GM18499 (cell line): ENCODE data around the gene KIRREL2.

ENCODE experiments used
- ATAC-seq: cut with Tn5 transposase; IDR thresholded peaks from one replicate; pipeline ENCODE4 v1.9.1; 2021; ENCODE audit warnings: moderate number of reproducible peaks; ENCODE audit not compliant: insufficient read depth, unreplicated experiment

Gene KIRREL2

DNA sequence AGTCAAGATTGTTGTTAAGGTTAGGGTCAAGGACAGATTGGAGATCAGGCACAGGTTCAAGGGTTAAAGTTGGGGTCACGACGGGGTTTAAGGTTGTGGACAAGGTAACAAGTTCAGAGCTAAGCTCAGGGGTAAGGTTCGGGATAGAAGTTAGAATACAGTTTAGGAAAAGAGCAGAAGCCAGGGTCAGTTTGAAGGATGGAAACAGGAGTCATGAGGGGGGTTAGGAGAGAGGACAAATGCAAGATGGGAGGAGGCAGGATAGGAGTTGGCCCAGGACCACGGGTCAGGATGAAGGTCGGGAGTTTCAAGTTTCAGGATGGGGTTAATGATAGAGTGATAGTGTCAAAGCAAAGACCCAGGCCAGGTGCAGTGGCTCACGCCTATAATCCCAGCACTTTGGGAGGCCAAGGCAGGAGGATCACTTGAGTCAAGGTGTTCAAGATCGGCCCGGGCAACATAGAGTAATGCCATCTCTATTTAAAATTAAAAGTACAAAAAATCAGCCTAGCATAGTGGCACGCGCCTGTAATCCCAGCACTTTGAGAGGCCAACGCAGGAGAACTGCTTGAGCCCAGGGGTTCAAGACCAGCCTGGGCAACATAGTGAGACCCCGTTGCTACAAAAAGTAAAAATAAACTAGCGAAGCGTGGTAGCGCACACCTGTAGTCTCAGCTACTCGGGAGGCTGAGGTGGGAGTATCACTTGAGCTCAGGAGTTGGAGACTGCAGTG lies 12.1 kb upstream of the KIRREL2 start:
- ATAC-seq = no peak

DNA sequence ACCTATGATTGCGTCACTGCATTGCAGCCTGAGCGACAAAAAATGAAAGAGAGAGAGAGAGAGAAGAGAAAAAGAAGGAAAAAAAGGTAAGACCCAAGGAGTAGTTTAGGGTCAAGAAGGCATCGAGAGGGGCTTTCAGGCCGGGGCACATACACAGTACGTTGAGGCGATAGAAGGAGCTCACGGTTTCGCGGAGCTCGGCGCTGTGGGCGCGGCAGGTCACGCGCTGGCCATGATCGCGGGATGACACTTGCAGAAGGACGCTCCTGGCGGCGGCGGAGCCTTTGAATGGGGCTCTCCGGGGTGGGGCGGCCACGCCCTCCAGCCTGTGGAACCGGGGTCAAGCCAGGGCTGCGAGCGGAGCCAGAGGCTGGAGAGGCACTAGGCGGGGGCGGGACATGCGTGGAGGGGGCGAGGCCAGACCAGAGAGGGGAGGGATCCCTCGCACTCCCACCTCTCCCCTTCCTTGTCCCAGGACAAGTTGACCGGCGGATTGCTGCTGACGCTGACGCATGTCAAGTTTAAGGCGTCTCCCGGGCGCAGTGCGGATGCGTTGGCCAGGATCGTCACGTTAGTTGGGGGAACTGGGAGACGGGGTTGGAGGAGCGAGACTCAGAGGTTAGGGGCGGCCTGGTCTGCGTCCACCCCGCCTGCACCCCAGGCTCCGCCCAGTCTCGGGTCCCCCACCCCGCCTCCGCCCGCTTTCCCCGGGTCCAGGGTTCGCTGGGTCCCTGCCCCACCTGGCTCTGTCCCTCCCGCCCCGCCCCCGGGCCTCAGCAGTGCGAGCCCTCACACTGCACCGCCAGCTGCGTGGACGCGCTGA lies 11.3 kb upstream of the KIRREL2 start:
- ATAC-seq = no peak

DNA sequence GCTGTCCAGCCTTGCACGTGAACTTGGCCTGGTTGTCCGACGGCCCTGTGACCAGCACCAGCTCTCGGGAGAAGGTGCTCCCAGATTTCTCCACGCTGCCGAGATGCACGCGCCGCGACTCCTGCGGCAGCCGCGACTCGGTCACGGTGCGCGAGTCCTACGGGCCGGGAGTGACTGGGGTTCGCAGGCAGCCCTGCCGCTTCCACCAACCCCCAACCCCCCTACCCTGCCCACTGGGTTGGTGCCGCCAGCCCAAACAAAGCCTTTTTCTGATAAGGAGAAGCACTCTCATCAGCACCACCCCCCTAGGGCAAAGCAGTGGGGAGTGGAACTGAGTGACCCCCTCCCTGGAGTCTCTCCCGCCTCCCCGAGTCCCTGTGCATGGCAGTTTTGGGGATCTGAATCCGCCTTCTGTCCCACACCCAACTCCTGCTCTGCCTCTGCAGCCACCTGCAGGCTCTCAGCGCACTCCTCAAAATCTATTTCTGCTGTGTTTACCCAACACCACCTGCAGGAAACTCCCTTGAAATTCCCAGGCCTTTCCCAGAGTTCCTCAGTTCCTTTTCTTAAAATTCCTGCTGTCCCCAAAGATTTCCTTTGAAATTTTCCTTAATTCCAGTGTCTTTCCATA lies 10.6 kb upstream of the KIRREL2 start:
- no peak for ATAC-seq

DNA sequence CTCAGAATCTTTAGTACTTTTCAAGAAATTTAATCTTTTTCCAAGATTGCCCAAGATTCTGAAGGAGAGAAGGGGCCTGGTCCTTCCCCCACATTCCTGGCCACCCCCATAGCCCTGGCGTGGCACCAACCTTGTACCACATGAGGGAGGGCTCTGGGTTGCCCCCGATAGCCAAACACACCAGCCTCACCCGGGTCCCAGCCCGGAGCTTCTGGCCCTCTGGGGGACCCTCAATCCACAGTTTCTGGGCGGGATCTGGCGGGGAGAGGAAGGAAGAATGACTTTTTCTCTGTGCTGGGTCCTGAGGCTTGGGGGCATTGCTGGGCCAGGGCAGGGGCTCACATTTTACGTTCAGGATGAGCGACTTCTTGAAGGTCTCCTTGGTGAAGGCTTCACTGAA lies 8.8 kb upstream of the KIRREL2 start:
- ATAC-seq = no peak

DNA sequence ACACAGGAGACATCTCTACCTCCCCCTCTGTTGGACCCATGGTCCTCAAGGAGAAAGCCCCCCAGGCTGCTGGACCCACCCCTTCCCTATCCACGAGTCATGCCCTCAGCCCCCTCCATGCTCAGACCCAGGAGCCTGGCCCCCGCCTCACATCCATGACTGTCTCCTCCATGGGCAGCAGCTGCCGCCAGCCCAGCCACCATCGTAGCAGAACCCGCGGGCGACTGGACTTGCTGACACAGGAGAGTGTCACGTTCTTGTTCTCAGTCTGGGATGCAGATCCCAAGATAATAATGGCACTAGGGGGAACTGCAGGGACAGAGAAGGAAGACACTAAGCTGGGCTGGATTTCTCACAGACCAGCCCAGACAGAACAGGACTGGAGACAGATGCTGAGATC lies 8.2 kb upstream of the KIRREL2 start:
- no peak for ATAC-seq

DNA sequence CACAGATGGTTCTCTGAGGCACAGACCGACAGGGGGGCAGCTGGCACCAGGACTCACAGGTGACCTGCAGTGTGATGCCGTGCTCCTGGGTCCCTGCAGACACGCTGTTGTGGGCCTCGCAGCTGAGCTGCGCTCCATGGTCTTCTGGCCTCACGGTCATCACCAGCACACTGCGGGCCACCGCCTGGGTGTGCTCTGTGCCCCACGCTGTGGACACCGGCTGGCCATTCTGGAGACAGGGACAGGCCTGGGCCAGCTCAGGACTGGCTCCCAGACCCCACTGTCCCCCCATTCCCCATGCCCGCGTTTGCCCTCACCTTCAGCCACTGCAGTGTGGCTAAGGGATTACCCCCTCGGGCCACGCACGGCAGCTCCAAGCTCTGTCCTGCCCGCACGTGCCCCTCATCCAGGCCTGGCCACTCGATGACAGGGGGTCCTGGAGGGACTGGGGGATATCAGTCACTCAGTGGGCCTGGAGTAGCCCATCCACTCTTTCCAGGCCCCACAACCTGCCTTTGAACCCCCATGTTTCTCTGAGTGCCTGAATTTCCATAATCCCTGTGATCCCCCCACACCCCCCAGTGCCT lies 7.7 kb upstream of the KIRREL2 start:
- ATAC-seq = no peak

DNA sequence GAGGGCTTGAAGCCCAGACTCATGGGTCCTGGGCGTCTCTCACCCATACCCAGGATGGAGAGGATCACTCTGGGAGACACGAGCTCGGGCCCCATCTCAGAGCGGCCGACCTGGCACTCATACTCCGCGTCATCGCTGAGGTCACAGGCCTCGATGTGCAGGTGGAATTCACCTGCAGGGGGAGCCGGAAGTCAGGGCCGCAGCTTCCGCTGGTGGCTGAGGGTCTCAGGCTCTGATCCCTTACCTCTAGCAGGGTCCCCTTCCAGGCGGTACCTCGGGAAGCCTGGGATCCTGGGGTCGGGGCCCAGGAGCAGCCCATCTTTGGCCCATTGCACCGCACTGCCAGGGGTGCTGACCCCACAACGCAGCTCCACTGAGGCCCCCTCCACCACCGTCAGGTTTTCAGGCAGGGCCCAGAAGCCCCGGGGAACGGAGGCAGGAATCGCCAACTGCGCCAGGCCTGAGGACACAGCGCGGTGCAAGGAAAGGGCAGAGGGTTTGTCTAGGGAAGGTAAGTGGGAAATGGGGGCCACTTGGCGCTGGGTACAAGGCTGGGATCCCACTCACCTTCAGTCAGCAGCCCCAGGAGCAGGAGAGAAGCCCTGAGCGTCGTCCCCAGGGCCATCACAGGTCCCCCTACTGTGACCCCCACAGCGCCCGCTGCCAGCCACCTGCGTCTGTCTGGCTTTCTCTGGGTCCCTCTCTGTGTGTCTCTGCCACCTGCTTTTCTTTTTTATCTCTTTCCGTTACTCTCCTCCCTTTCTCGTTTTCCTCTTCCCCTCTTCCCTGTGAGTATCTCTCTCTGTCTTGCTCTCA lies 5.3 kb upstream of the KIRREL2 start:
- ATAC-seq = no peak

DNA sequence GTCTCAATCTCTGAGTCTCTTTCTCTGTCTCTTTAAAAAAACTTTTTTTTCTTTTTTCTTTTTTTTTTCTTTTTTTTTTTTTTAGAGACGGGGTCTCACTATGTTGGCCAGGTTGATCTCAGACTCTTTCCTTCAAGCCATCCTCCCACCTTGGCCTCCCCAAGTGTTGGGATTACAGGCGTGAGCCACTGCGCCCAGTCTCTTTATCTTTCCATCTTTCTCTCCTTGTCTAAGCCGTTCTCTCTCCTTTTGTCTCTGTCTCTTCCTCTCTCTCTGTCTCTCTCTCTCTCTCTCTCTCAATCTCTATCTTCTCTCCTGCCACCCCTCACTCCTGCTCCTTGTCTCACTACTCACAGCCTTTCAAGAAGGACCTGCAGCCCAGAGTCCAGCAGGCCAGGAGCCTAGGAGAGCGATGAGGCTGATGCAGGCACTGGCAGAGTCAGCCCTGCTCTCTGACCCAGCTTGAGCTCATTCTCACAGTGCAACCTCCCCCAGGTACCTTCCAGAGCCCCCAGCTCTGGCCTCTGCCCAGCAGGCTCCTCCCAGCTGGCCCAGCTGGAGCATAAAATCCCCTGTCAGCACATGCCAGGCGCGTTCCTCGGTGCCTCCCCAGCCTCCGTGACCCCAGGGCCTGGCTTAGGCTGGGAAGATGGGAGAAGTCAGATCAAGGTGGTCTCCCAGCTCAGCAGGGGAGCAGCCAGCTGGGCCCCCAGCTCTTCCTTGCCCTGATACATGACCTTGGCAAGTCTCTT lies 4.5 kb upstream of the KIRREL2 start, which contains the start of gene NPHS1:
Gene NPHS1, minus strand, starts transcription at position 476 of the 752 bp plus-strand sequence. CDS start 667 bp downstream, outside the sequence.
- ATAC-seq = no peak

DNA sequence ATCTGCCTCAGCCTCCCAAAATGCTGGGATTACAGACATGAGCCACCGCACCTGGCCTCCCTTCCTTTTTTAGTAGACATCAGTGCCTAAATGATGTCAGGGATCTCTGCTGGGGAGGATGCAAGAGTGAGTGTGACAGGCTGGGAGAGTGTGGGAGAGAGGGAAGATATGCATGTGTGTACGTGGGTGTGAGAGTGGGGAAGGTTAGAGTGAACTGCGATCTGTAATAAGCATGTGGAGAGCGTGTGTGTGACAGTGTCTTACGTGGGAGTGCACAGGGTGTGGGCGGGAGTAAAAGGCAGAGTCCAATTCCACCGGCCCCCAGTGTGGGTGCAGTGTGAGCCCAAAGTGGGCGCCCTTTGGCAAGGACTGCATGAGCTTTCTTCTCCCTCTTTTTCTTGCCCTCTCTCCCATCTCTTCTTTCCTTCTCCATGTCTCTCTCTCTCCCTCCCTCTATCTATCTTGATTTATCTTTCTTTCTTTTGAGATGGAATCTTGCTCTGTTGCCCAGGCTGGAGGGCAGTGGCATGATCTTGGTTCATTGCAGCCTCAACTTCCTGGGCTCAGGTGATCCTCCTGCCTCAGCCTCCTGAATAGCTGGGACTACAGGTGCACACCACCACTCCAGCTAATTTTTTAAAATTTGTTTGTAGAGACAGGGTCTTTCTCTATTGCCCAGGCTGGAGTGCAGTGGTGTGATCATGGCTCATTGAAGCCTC lies 3.5 kb upstream of the KIRREL2 start:
- ATAC-seq = no peak

DNA sequence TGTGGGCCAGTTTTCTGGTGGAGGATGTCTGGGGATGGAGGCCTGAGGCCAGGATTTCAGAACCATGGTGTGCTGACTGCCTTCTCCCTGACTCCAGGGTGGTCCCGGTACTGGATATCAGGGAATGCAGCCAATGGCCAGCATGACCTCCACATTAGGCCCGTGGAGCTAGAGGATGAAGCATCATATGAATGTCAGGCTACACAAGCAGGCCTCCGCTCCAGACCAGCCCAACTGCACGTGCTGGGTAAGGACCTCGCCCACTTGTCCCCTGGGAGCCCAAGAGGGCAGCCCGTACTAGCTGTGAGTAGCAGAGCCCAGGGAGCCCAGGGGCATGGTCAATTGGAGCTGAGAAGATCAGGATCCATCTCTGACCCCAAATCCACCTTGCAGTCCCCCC lies 1.6 kb downstream of the KIRREL2 start:
- ATAC-seq = no peak

DNA sequence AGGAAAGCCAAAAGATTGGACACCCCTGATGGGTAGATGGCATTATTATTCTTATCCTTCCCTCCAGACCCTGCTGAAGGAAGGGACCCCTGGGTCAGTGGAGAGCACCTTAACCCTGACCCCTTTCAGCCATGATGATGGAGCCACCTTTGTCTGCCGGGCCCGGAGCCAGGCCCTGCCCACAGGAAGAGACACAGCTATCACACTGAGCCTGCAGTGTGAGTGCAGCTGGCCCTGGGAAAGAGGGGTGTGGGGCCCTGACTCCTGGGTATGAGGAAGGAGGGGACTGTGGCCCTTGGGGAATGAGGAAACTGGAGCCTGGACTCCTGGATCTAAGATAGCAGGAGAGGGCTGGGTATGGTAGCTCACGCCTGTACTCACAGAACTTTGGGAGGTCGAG lies 2.7 kb downstream of the KIRREL2 start:
- no peak for ATAC-seq

DNA sequence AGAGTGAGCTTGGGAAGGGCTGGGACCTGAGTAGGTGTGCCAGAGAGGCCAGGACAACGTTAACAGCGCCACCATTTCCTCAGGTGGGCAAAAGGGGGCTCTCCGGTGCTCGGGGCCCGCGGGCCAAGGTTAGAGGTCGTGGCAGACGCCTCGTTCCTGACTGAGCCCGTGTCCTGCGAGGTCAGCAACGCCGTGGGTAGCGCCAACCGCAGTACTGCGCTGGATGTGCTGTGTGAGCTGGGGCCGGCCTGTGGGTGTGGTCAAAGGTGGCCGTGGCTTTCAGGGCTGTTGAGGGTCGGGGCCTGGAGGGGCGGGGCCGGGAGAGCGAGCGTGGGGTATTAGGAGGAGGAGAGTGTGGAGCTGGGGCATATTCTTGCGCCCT lies 3.7 kb downstream of the KIRREL2 start:
- no peak for ATAC-seq

DNA sequence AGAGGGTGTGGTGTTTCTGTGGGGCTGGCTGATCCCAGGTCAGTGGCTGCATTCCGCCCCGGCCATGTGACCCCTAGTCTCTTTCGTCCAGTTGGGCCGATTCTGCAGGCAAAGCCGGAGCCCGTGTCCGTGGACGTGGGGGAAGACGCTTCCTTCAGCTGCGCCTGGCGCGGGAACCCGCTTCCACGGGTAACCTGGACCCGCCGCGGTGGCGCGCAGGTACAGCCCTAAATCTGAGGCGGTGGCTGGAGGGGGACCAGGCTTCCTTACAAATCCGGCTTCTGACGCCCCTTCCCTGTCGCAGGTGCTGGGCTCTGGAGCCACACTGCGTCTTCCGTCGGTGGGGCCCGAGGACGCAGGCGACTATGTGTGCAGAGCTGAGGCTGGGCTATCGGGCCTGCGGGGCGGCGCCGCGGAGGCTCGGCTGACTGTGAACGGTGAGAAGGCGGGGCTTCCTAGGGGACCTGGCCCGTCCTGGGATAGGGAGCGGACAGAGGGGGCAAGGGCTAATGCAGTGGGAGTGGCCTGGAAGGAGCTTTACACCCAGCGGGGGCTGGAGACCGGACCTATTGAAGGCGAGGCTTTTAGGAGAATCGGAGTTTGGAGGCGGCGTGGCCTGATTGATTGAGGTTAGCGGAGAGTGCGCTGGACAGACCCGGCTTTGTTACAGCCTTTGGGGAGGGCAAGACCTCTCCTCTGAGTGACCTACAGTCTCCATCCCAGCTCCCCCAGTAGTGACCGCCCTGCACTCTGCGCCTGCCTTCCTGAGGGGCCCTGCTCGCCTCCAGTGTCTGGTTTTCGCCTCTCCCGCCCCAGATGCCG lies 4.3 kb downstream of the KIRREL2 start:
- ATAC-seq = no peak

DNA sequence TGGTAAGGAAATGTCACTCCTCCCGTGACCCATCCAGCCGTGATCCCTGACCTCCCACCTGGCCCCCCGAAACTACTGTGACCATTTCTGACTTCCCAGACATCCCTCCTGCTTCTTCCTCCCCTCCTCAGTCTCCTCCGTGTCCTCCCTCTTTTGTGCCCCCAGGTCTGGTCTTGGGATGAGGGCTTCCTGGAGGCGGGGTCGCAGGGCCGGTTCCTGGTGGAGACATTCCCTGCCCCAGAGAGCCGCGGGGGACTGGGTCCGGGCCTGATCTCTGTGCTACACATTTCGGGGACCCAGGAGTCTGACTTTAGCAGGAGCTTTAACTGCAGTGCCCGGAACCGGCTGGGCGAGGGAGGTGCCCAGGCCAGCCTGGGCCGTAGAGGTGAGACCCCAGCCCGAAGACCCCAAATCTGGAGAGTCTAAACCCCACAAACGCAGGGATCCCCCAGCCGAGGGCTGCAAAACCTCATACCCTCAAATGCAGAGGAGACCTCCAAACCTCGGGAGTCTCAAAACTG lies 5.0 kb downstream of the KIRREL2 start:
- no peak for ATAC-seq

DNA sequence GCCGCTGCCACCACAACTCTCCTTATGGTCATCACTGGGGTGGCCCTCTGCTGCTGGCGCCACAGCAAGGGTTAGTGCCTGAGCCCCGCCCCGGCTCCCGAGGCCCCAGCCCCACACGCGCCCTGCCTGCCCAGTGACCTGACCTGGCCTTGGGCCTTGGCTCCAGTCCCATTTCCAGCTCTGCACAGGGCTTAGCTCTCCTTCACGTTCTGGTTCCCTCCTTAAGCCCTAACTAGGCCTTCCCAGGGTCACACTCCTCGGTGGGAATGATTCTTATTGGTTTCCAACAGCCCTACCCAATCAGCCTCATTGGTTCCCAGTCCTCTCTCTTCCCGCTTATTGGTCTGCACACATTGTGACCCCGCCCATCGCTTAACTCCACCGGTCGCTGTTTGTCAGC lies 5.8 kb downstream of the KIRREL2 start:
- no peak for ATAC-seq

DNA sequence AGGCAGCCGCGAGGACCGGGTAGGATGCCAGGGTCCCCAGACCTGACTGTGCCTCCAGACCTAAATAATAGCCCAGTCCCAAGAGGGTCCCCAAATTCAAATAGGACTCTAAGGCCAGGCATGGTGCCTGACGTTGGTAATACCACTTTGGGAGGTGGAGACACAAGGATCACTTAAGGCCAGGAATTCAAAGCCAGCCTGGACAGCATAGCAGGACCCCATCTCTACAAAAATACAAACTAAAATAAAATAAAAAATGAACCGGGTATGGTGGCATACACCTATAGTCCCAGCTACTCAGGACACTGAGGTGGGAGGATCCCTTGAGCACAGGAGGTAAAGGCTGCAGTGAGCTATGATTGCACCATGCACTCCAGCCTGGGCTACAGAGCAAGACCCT lies 6.3 kb downstream of the KIRREL2 start:
- ATAC-seq = no peak

DNA sequence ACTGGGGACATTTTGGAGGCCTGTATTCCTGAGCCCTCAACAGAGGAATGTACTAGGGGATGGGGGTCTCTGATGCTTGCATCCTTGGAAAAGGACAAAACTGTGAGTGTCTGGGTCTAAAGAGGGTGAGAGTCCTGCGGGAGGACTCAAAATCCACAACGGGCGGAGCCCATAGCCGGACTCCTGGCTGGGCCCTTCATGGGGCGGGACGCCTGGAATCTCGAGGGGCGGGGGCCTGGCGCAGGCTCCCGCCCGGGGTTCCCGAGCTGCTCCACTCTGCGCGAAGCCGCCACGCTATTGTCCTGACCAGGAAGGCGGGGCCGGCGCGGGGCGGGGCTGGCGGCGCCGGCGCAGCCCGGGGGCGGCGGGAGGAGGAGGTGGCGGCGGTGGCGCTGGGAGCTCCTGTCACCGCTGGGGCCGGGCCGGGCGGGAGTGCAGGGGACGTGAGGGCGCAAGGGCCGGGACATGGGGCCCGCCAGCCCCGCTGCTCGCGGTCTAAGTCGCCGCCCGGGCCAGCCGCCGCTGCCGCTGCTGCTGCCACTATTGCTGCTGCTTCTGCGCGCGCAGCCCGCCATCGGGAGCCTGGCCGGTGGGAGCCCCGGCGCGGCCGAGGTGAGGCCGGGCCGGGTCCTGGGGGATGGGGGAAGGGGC lies 11.6 kb downstream of the KIRREL2 start, which contains the start of gene APLP1:
Gene APLP1, plus strand, starts transcription at position 403 of the 651 bp plus-strand sequence. Its CDS starts 63 bp downstream, at position 466.
- ATAC-seq = no peak
